Endothelial cell of umbilical vein (primary cell): ENCODE data around the gene PDE6B. TPM values are rescaled to one million over a fixed set of nuclear protein-coding genes. Genes with fewer than 3 reads are reported as not detected.

Experiments used
- BruUV-seq: library from RNA; stranded (reverse); fragments of 400-500 nt; replicated peaks from 2 replicates; lab custom pipeline; 2021; lab: Mats Ljungman, UMichigan
- CTCF ChIA-PET: fragments of 300-600, 350-600 bp; sonication (Branson Sonifier 250); formaldehyde crosslinking; loops from one replicate; lab custom pipeline; 2021; ENCODE audit warnings: antibody characterized with exemption, inconsistent platforms; lab: Charles Lee
- POLR2A ChIA-PET: fragments of 300-600, 350-600 bp; sonication (Branson Sonifier 250); formaldehyde crosslinking; loops from one replicate; lab custom pipeline; 2021; ENCODE audit warnings: antibody characterized with exemption, inconsistent platforms; lab: Charles Lee
- DNase-seq: peaks from one replicate; pipeline ENCODE4 v3.0.0-alpha.2; 2011; ENCODE audit warnings: low read depth, low spot score
- FAIRE-seq: peaks from 2 replicates; lab custom pipeline; 2011; peaks lifted over from hg19 to GRCh38; lab: Jason Lieb, UNC
- H2AFZ ChIP-seq: 2 replicates; pipeline ENCODE4 v1.6.0; 2012; ENCODE audit warnings: low read depth, low read length, control low read depth, inconsistent platforms
- H3K27ac ChIP-seq: 2 replicates; pipeline ENCODE4 v1.5.1; 2011; ENCODE audit warnings: low read depth, mild to moderate bottlenecking, control low read depth, low read length, moderate library complexity; ENCODE audit not compliant: insufficient read depth
- H3K27me3 ChIP-seq, 2 experiments: 2 replicates each; pipeline versions ENCODE4 v1.6.0 to v1.6.1; 2011; ENCODE audit warnings: low read length in 2 of 2, mixed read lengths in 1 of 2; ENCODE audit not compliant: control insufficient read depth in 2 of 2, insufficient read depth in 2 of 2
- H3K36me3 ChIP-seq, 2 experiments: 2 replicates in 1 of 2; 3 replicates in 1 of 2; pipeline ENCODE4 v1.5.1; 2011; ENCODE audit warnings: low read length in 2 of 2, mild to moderate bottlenecking in 1 of 2, moderate library complexity in 1 of 2; ENCODE audit not compliant: control insufficient read depth in 2 of 2, insufficient read depth in 2 of 2; ENCODE audit errors: extremely low read depth in 1 of 2
- H3K4me1 ChIP-seq: 3 replicates; pipeline ENCODE4 v1.5.1; 2011; ENCODE audit warnings: mild to moderate bottlenecking, low read length; ENCODE audit not compliant: control insufficient read depth, insufficient read depth; ENCODE audit errors: extremely low read depth
- H3K4me2 ChIP-seq: 2 replicates; pipeline ENCODE4 v1.6.1; 2011; ENCODE audit warnings: low read length, control low read depth, mixed read lengths; ENCODE audit not compliant: insufficient read depth
- H3K4me3 ChIP-seq, 3 experiments: fragments of 200-600 bp in 1 of 3; sonication (generic), shearing (Covaris generic) in 1 of 3; replicated peaks in 1 of 3; 2 replicates each; pipeline ENCODE4 v1.5.1; 2011 to 2016; ENCODE audit warnings: control low read depth in 3 of 3, low read length in 3 of 3, mild to moderate bottlenecking in 2 of 3, inconsistent platforms in 1 of 3, low read depth in 1 of 3, moderate library complexity in 1 of 3; ENCODE audit not compliant: insufficient read depth in 1 of 3
- H3K79me2 ChIP-seq: 2 replicates; pipeline ENCODE4 v1.6.0; 2012; ENCODE audit warnings: low read length, inconsistent platforms; ENCODE audit not compliant: control insufficient read depth, insufficient read depth
- H3K9ac ChIP-seq: replicated peaks from 2 replicates; pipeline ENCODE3; 2011; ENCODE audit warnings: low read length, control low read depth; ENCODE audit not compliant: insufficient read depth; ENCODE audit errors: extremely low read depth
- H3K9me1 ChIP-seq: replicated peaks from 3 replicates; pipeline ENCODE4 v1.6.0; 2011; ENCODE audit warnings: mild to moderate bottlenecking, low read length; ENCODE audit not compliant: control insufficient read depth, insufficient read depth; ENCODE audit errors: extremely low read depth
- H3K9me3 ChIP-seq: replicated peaks from 2 replicates; pipeline ENCODE4 v1.5.1; 2012; ENCODE audit warnings: low read length, inconsistent platforms; ENCODE audit not compliant: control insufficient read depth, insufficient read depth
- H4K20me1 ChIP-seq: replicated peaks from 2 replicates; pipeline ENCODE3; 2011; ENCODE audit warnings: mild to moderate bottlenecking, low read length; ENCODE audit not compliant: control insufficient read depth, insufficient read depth; ENCODE audit errors: extremely low read depth
- FOS ChIP-seq: IDR thresholded peaks from 2 replicates; pipeline ENCODE4 v1.6.1; 2011; ENCODE audit warnings: mild to moderate bottlenecking, low read length, moderate library complexity, borderline replicate concordance; ENCODE audit not compliant: insufficient read depth
- JUN ChIP-seq: IDR thresholded peaks from 2 replicates; pipeline ENCODE4 v1.6.1; 2011; ENCODE audit warnings: borderline replicate concordance, low read depth; ENCODE audit not compliant: insufficient read length, insufficient read depth
- MYC ChIP-seq: IDR thresholded peaks from one replicate; pipeline ENCODE4 v1.6.1; 2011; ENCODE audit warnings: mild to moderate bottlenecking, low read depth, low read length
- POLR2A ChIP-seq: IDR thresholded peaks from 2 replicates; pipeline ENCODE4 v1.6.1; 2012; ENCODE audit warnings: low read depth, mild to moderate bottlenecking, control low read depth, low read length
- dilution Hi-C: fragments of 300-500 bp; cut with MboI; formaldehyde crosslinking; loops from one replicate; pipeline ENCODE4 v1.15.0; 2019; ENCODE audit warnings: low sequenced_read_pairs; ENCODE audit not compliant: extremely low pct_ligation_motif_present
- intact Hi-C: fragments of 100-400 bp; cut with micrococcal nuclease; formaldehyde crosslinking; loops from one replicate; pipeline ENCODE4 v1.10.0; 2022
- polyA plus RNA-seq, 4 experiments: library from polyadenylated mRNA; depleted of rRNA in 3 of 4; stranded (reverse) in 3 of 4; unstranded in 1 of 4; fragments of >200 nt; gene quantifications; 2 replicates each; pipeline versions ENCODE4 v1.2.1 to v1.2.3, GENCODE V29; 2011 to 2012; ENCODE audit warnings: missing spikeins in 1 of 4
- total RNA-seq: library from RNA; stranded (reverse); gene quantifications from 2 replicates; pipeline ENCODE4 v1.2.3, GENCODE V29; 2021

PDE6B gene
- total and polyA plus RNA-seq, 2 donors (not counting 3 experiments of a cell fraction or from before 2014, with no cell fraction given): 0.77 to 1.8 TPM

GRCh38 chr4:633406-633805 lies 8.0 kb downstream of the PDE6B start:
- dilution Hi-C loops: no loop called here
- Histone ChIP-seq H3K4me2 (no peak overlapping the region), H3K79me2 (no peaks in the 10 kb centered on the region), H3K9ac (no peak overlapping the region), H3K4me3 (no peak overlapping the region), H3K36me3 (no peaks in the 10 kb centered on the region), H3K27ac (no peak overlapping the region), H2AFZ (no peak overlapping the region), H3K9me3 (no peaks in the 10 kb centered on the region), H3K27me3 (no peaks in the 10 kb centered on the region), H4K20me1 (no peaks in the 10 kb centered on the region), H3K4me1 (no peaks in the 10 kb centered on the region), H3K9me1 (no peaks in the 10 kb centered on the region)
- CTCF ChIA-PET: no interaction called here
- DNase-seq: no peak
- intact Hi-C loops: no loop called here
- no peak for FAIRE-seq
- no peak for TF ChIP-seq MYC
- no peak for TF ChIP-seq FOS
- no peak for TF ChIP-seq JUN
- POLR2A ChIA-PET: no interaction called here
- no TSS peak for BruUV-seq

- CTCF ChIA-PET: no interaction called here
- DNase-seq (no peak), FAIRE-seq (no peak)
- no peaks in the 10 kb centered on the region for H3K79me2 ChIP-seq
- H3K36me3 ChIP-seq: no peaks in the 10 kb centered on the region
- no TSS peak for BruUV-seq
- H3K27ac ChIP-seq: no peak overlapping the region
- H3K4me1 ChIP-seq: no peaks in the 10 kb centered on the region
- no peaks in the 10 kb centered on the region for H4K20me1 ChIP-seq
- H3K4me2 ChIP-seq: no peak overlapping the region
- no peak overlapping the region for H3K4me3 ChIP-seq
- POLR2A ChIA-PET: no interaction called here
- dilution Hi-C loops: no loop called here
- TF ChIP-seq POLR2A: no peak
- H2AFZ ChIP-seq: no peak overlapping the region
- no peaks in the 10 kb centered on the region for H3K9me3 ChIP-seq
- no peaks in the 10 kb centered on the region for H3K27me3 ChIP-seq
- H3K9me1 ChIP-seq: no peaks in the 10 kb centered on the region
- H3K9ac ChIP-seq: no peak overlapping the region
- intact Hi-C loops: no loop called here
Observed at GRCh38 chr4:633976-634598, 8.7 kb downstream of the PDE6B start.
